OCI-LY7 (cell line): Measurements from ENCODE around the gene VWA7.

ENCODE experiments used
- CTCF ChIP-seq: fragments of 200-600 bp; sonication (generic); conservative IDR thresholded peaks from 2 replicates; pipeline ENCODE4 v1.5.1; 2014; ENCODE audit warnings: mild to moderate bottlenecking, antibody characterized with exemption, low read length, moderate library complexity, mixed read lengths
- EZH2phosphoT487 ChIP-seq: fragments of 200-600 bp; sonication (generic); IDR thresholded peaks from 2 replicates; pipeline ENCODE4 v1.6.1; 2018; ENCODE audit warnings: low read depth, borderline replicate concordance, mild to moderate bottlenecking, mixed run types, antibody characterized with exemption, low read length, moderate library complexity, mixed read lengths

DNA sequence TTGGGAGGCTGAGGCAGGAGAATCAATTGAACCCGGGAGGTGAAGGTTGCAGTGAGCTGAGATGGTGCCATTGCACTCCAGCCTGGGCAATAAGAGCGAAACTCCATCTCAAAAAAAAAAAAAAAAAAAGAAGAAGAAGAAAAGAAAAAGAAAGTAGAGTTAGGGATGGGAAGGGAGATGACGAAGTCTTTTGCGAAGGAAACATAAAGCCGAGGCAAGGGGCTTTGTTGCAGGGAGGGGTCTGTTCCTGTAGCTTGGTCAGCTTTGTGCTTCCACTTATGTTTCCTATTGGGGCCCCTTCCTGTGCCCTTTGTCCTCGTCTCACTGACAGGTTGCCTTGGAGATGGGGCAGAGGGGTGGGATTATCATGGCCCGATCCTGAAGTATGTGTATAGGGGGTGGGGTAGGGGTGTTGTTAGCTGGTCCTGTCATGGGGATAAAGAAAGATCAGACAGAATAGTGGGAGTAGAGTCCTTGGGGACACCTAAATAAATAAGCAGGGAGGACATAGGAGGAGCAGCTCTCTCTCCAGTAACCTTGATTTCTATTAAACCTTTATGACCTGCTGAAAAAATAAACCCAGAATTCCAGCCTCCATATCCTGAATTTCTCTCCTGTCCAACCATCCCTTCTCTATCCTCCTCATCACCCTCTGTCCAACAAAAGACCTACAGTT, 39.7 kb downstream of the VWA7 start:
- no peak for TF ChIP-seq CTCF
- no peak for TF ChIP-seq EZH2phosphoT487
